Ascending aorta (tissue), 2 donors: Measurements from ENCODE around the gene MISP3. TPM values are rescaled to one million over a fixed set of nuclear protein-coding genes. Genes with fewer than 3 reads are reported as not detected.

Experiments
- DNase-seq, 2 donors: peaks; one replicate each; pipeline ENCODE4 v3.0.0-alpha.2; 2019; ENCODE audit warnings: low spot score in 2 of 2
- H3K27ac ChIP-seq, 2 donors: fragments of 200-600 bp; sonication (generic); one replicate each; pipeline ENCODE4 v1.5.1; 2016 to 2017; ENCODE audit warnings: mild to moderate bottlenecking in 1 of 2
- H3K27me3 ChIP-seq: fragments of 200-600 bp; sonication (generic); one replicate; pipeline ENCODE4 v1.5.1; 2017
- H3K36me3 ChIP-seq, 2 donors: fragments of 200-600 bp; sonication (generic); one replicate each; pipeline ENCODE4 v1.5.1; 2016
- H3K4me1 ChIP-seq, 2 donors: fragments of 200-600 bp; sonication (generic); one replicate each; pipeline ENCODE4 v1.5.1; 2016 to 2017; ENCODE audit warnings: mild to moderate bottlenecking in 1 of 2
- H3K4me3 ChIP-seq, 2 donors: fragments of 200-600 bp; sonication (generic); one replicate each; pipeline ENCODE4 v1.5.1; 2016 to 2017; ENCODE audit warnings: mild to moderate bottlenecking in 1 of 2
- H3K9me3 ChIP-seq, 2 donors: fragments of 200-600 bp; sonication (generic); one replicate each; pipeline ENCODE4 v1.5.1; 2016
- CTCF ChIP-seq, 3 experiments: fragments of 200-600 bp in 2 of 3; fragments of 450-650 bp in 1 of 3; sonication (generic) in 2 of 3; IDR thresholded peaks; one replicate each; pipeline ENCODE4 v1.5.1; 2016 to 2019; ENCODE audit warnings: antibody characterized with exemption in 3 of 3, mild to moderate bottlenecking in 1 of 3, moderate library complexity in 1 of 3
- intact Hi-C: fragments of 100-400 bp; cut with DNase I; formaldehyde crosslinking; loops from one replicate; pipeline ENCODE4 v1.15.1; 2023
- total RNA-seq: library from RNA; depleted of rRNA; stranded (reverse); fragments of >200 nt; gene quantifications from one replicate; pipeline ENCODE4 v1.1.0, GENCODE V29; 2016

Gene MISP3
- total RNA-seq, 1 donor from 2014 or later = 6.0 TPM

- no peak for TF ChIP-seq CTCF (IDR thresholded peaks at IDR 0.05)
- Histone ChIP-seq H3K4me3 (no peak overlapping the region), H3K4me1 (peaks cover 0 to 5% of the 10 kb centered on the region in 2 donors), H3K27me3 (no peaks in the 10 kb centered on the region), H3K9me3 (no peaks in the 10 kb centered on the region), H3K36me3 (no peaks in the 10 kb centered on the region), H3K27ac (no peak overlapping the region)
- DNase-seq = no peak
- intact Hi-C loops = no loop called here
These were observed 16.4 kb upstream of the MISP3 start for GRCh38 chr19:14056069-14056666.

- TF ChIP-seq CTCF (IDR thresholded peaks at IDR 0.05) = no peak
- no peak for DNase-seq
- peak overlapping the region in 1 of 2 donors; percentile 62 for H3K4me3 ChIP-seq
- H3K9me3 ChIP-seq = no peaks in the 10 kb centered on the region
- intact Hi-C loops = no loop called here
- no peaks in the 10 kb centered on the region for H3K27me3 ChIP-seq
- H3K27ac ChIP-seq = no peak overlapping the region
- no peaks in the 10 kb centered on the region for H3K36me3 ChIP-seq
- H3K4me1 ChIP-seq = peaks cover 0 to 5% of the 10 kb centered on the region in 2 donors
These were observed 15.7 kb upstream of the MISP3 start for GRCh38 chr19:14056741-14057356.

GRCh38 chr19:14058182-14059092 lies 14.1 kb upstream of the MISP3 start:
- no peak for TF ChIP-seq CTCF (IDR thresholded peaks at IDR 0.05)
- DNase-seq = no peak
- intact Hi-C loops = no loop called here
- Histone ChIP-seq H3K36me3 (no peaks in the 10 kb centered on the region), H3K9me3 (no peaks in the 10 kb centered on the region), H3K4me1 (peaks cover 0 to 5% of the 10 kb centered on the region in 2 donors), H3K27me3 (no peaks in the 10 kb centered on the region), H3K27ac (no peak overlapping the region), H3K4me3 (peak overlapping the region in 1 of 2 donors; percentile 62)

- Histone ChIP-seq H3K4me3 (no peak overlapping the region), H3K27me3 (no peaks in the 10 kb centered on the region), H3K36me3 (no peaks in the 10 kb centered on the region), H3K4me1 (peaks cover 0 to 5% of the 10 kb centered on the region in 2 donors), H3K27ac (no peak overlapping the region), H3K9me3 (no peaks in the 10 kb centered on the region)
- peak in 2 of 3 experiments; percentile 34 to 51 for TF ChIP-seq CTCF (IDR thresholded peaks at IDR 0.05)
- DNase-seq = no peak
- intact Hi-C loops = no loop called here
These were observed 13.5 kb upstream of the MISP3 start for GRCh38 chr19:14059093-14059480.

- DNase-seq = no peak
- intact Hi-C loops = no loop called here
- no peak for TF ChIP-seq CTCF (IDR thresholded peaks at IDR 0.05)
These were observed 12.9 kb upstream of the MISP3 start for GRCh38 chr19:14059652-14060155.

More at GRCh38 chr19:14059652-14060155, 12.9 kb upstream of the MISP3 start:
- Histone ChIP-seq H3K4me1 (peaks cover 0 to 5% of the 10 kb centered on the region in 2 donors), H3K27me3 (no peaks in the 10 kb centered on the region), H3K4me3 (no peak overlapping the region), H3K27ac (no peak overlapping the region), H3K36me3 (no peaks in the 10 kb centered on the region), H3K9me3 (no peaks in the 10 kb centered on the region)
